ENCODE data around the gene BTF3. TPM values are rescaled to one million over a fixed set of nuclear protein-coding genes. Genes with fewer than 3 reads are reported as not detected.

The BTF3 gene
- polyA plus RNA-seq, 1 donor from 2014 or later: 324 TPM

DNA sequence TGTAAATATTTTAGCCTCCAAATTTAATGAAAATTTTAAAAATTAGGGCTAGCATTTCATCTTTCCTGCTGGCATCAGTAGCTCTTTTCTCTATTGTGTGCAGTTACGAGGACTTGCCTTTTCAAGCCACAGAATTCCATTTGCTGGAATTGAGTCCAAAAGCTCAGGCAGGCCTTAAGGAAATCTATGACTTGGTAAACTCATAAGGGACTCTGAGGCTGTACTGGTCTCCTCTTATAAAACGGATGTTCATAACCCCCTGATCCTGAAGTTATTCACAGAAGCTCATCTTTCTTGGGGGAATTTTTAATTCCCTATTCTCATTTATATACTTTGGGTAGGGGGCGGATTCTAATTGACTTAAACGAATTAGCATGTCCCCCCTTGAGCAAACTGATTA is 43.8 kb downstream of the BTF3 start:
- no peak for TF ChIP-seq MXI1 (conservative IDR thresholded peaks at IDR 0.05; ENCODE audit: poor library complexity, severe bottlenecking)
- TF ChIP-seq RAD21 (conservative IDR thresholded peaks at IDR 0.05): no peak
- no peak for TF ChIP-seq SMC3 (conservative IDR thresholded peaks at IDR 0.05; ENCODE audit: poor library complexity)
- TF ChIP-seq POLR2AphosphoS5 (IDR thresholded peaks at IDR 0.05): no peak
- TF ChIP-seq, protein P1, sequence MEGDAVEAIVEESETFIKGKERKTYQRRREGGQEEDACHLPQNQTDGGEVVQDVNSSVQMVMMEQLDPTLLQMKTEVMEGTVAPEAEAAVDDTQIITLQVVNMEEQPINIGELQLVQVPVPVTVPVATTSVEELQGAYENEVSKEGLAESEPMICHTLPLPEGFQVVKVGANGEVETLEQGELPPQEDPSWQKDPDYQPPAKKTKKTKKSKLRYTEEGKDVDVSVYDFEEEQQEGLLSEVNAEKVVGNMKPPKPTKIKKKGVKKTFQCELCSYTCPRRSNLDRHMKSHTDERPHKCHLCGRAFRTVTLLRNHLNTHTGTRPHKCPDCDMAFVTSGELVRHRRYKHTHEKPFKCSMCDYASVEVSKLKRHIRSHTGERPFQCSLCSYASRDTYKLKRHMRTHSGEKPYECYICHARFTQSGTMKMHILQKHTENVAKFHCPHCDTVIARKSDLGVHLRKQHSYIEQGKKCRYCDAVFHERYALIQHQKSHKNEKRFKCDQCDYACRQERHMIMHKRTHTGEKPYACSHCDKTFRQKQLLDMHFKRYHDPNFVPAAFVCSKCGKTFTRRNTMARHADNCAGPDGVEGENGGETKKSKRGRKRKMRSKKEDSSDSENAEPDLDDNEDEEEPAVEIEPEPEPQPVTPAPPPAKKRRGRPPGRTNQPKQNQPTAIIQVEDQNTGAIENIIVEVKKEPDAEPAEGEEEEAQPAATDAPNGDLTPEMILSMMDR (IDR thresholded peaks at IDR 0.05; ENCODE audit: poor library complexity, severe bottlenecking): no peak
- TF ChIP-seq REST (IDR thresholded peaks at IDR 0.05; ENCODE audit: borderline replicate concordance): no peak
- TF ChIP-seq TAF1 (IDR thresholded peaks at IDR 0.05; ENCODE audit: low read depth): no peak
- TF ChIP-seq EZH2 (IDR thresholded peaks at IDR 0.05; ENCODE audit: borderline replicate concordance, insufficient read depth, low read length, poor library complexity, severe bottlenecking): no peak
- no peak for TF ChIP-seq EP300 (conservative IDR thresholded peaks at IDR 0.05; ENCODE audit: poor library complexity, severe bottlenecking)
- Histone ChIP-seq H3K4me2 (ENCODE audit: low read length) (no peak overlapping the region), H3K9me2 (ENCODE audit: insufficient read depth, low read length) (no peaks in the 10 kb centered on the region), H2AFZ (ENCODE audit: low read depth, low read length) (no peak overlapping the region), H3F3A (ENCODE audit: insufficient read depth, low read length, poor library complexity, severe bottlenecking) (no peaks in the 10 kb centered on the region), H3K9me3 (ENCODE audit: low read length) (no peaks in the 10 kb centered on the region), H4K20me1 (ENCODE audit: insufficient read depth) (no peaks in the 10 kb centered on the region), H3K36me3 (ENCODE audit: insufficient read depth, low read length) (no peaks in the 10 kb centered on the region), H3K27me3 (ENCODE audit: insufficient read depth, low read depth, low read length) (no peaks in the 10 kb centered on the region), H3K9ac (ENCODE audit: low read length) (no peak overlapping the region), H3K79me2 (replicated peaks; ENCODE audit: insufficient read depth, low read length) (no peaks in the 10 kb centered on the region), H3K4me3 (ENCODE audit: low read length) (no peak overlapping the region), H3K27ac (ENCODE audit: low read length) (no peak overlapping the region)

DNA sequence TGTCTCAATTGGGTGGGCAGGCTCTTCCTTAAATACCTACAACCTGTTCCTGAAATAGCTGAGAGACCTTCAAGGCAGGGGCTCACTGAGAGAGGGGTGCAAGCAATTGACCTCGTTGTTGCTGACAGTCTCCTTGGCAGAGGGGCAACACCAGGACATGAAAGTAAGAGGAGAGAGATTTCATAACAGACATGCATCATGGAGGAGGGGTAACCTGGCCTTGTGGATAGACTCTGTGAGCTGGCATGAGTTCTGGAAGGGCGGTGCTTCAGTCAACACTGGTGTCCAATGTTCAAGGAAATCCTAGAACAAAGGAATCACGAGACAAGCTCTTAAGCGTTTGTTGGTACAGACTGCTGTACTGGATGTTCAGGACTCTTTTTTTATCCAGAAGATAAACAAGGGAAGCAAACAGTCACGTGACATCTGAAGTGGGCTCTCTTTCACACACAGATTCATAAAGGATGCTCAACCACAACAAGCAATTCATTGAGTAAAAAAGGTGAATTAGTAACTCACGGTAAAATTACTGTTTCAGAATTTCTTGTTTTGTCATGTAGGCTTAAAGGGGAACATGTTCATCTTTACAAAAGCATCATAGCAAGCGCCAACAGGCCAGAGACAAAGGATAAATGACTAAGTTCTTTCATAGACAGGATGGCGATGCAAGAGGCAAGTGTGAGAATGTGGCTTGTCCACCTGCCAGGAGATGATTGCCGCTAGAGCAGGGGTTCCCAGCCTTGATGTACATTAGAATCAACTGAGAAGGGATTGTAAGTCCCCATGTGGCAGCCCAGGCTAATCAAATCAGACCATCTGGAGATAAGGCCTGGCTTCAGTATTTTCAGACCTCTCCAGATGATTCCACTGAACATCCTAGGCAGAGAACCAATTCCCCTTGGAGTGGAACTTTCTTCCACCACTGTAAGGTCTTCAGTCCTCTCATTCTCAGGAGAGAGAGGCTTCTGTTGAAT is 46.5 kb downstream of the BTF3 start:
- Histone ChIP-seq H3K4me2 (ENCODE audit: low read length) (no peak overlapping the region), H3K79me2 (replicated peaks; ENCODE audit: insufficient read depth, low read length) (no peaks in the 10 kb centered on the region), H3K4me3 (ENCODE audit: low read length) (no peak overlapping the region), H3K27ac (ENCODE audit: low read length) (no peak overlapping the region), H2AFZ (ENCODE audit: low read depth, low read length) (no peak overlapping the region), H3K9me2 (ENCODE audit: insufficient read depth, low read length) (no peaks in the 10 kb centered on the region), H4K20me1 (ENCODE audit: insufficient read depth) (no peaks in the 10 kb centered on the region), H3K9me3 (ENCODE audit: low read length) (no peaks in the 10 kb centered on the region), H3F3A (ENCODE audit: insufficient read depth, low read length, poor library complexity, severe bottlenecking) (no peaks in the 10 kb centered on the region), H3K36me3 (ENCODE audit: insufficient read depth, low read length) (no peaks in the 10 kb centered on the region), H3K9ac (ENCODE audit: low read length) (no peak overlapping the region), H3K27me3 (ENCODE audit: insufficient read depth, low read depth, low read length) (no peaks in the 10 kb centered on the region)
- TF ChIP-seq SMC3 (conservative IDR thresholded peaks at IDR 0.05; ENCODE audit: poor library complexity): no peak
- no peak for TF ChIP-seq REST (IDR thresholded peaks at IDR 0.05; ENCODE audit: borderline replicate concordance)
- no peak for TF ChIP-seq POLR2AphosphoS5 (IDR thresholded peaks at IDR 0.05)
- no peak for TF ChIP-seq EZH2 (IDR thresholded peaks at IDR 0.05; ENCODE audit: borderline replicate concordance, insufficient read depth, low read length, poor library complexity, severe bottlenecking)
- no peak for TF ChIP-seq MXI1 (conservative IDR thresholded peaks at IDR 0.05; ENCODE audit: poor library complexity, severe bottlenecking)
- TF ChIP-seq, protein P1 (IDR thresholded peaks at IDR 0.05; ENCODE audit: poor library complexity, severe bottlenecking): no peak
- no peak for TF ChIP-seq TAF1 (IDR thresholded peaks at IDR 0.05; ENCODE audit: low read depth)
- no peak for TF ChIP-seq EP300 (conservative IDR thresholded peaks at IDR 0.05; ENCODE audit: poor library complexity, severe bottlenecking)
- TF ChIP-seq RAD21 (conservative IDR thresholded peaks at IDR 0.05): no peak
